B cell (primary cell): Measurements from ENCODE around the gene CLN5. TPM values are rescaled to one million over a fixed set of nuclear protein-coding genes. Genes with fewer than 3 reads are reported as not detected.

Source experiments
- ATAC-seq: fragments of 200-7000 bp; cut with Tn5 transposase; one replicate; pipeline ENCODE4 v1.10.0; 2021; ENCODE audit warnings: low read depth, mild to moderate bottlenecking, moderate number of reproducible peaks, moderate library complexity
- CTCF ChIA-PET: fragments of 350-600 bp; sonication (Branson Sonifier 250); formaldehyde crosslinking; loops from one replicate; lab custom pipeline; 2021; ENCODE audit warnings: antibody characterized with exemption, inconsistent platforms; lab: Charles Lee
- POLR2A ChIA-PET: fragments of 350-600 bp; sonication (Branson Sonifier 250); formaldehyde crosslinking; loops from one replicate; lab custom pipeline; 2021; ENCODE audit warnings: antibody characterized with exemption; lab: Charles Lee
- DNase-seq: peaks from one replicate; pipeline ENCODE4 v3.0.0; 2013
- H2AFZ ChIP-seq: 2 replicates; pipeline ENCODE4 v1.6.1; 2012; ENCODE audit warnings: mild to moderate bottlenecking, low read depth, low read length; ENCODE audit not compliant: insufficient read depth, poor library complexity, severe bottlenecking
- H3K27ac ChIP-seq, 2 donors: 1 replicate in 1 of 2; 2 replicates in 1 of 2; pipeline ENCODE4 v1.5.1; 2012 to 2013; ENCODE audit warnings: low read length in 2 of 2, mild to moderate bottlenecking in 2 of 2, moderate library complexity in 1 of 2
- H3K27me3 ChIP-seq, 4 experiments: fragments of 200-600 bp in 1 of 4; sonication (generic) in 1 of 4; replicated peaks in 1 of 4; 1 replicate in 2 of 4; 2 replicates in 2 of 4; pipeline versions ENCODE4 v1.6.1 to v1.7.0; 2013 to 2016; ENCODE audit warnings: low read length in 3 of 4, mild to moderate bottlenecking in 2 of 4, mixed read lengths in 1 of 4, moderate library complexity in 1 of 4; ENCODE audit not compliant: insufficient read depth in 4 of 4, control insufficient read depth in 3 of 4; ENCODE audit errors: control extremely low read depth in 1 of 4
- H3K36me3 ChIP-seq, 2 experiments: replicated peaks in 1 of 2; 1 replicate in 1 of 2; 2 replicates in 1 of 2; pipeline versions ENCODE4 v1.6.1 to v1.7.1; 2013; ENCODE audit warnings: low read length in 1 of 2; ENCODE audit not compliant: insufficient read depth in 2 of 2, control insufficient read depth in 1 of 2; ENCODE audit errors: control extremely low read depth in 1 of 2, extremely low read depth in 1 of 2
- H3K4me1 ChIP-seq, 2 donors: fragments of 200-600 bp in 1 of 2; sonication (generic) in 1 of 2; 1 replicate in 1 of 2; 2 replicates in 1 of 2; pipeline versions ENCODE4 v1.5.1 to v1.6.1; 2013 to 2017; ENCODE audit warnings: low read length in 2 of 2; ENCODE audit not compliant: control insufficient read depth in 2 of 2, insufficient read depth in 2 of 2
- H3K4me2 ChIP-seq: replicated peaks from 2 replicates; pipeline ENCODE3; 2012; ENCODE audit warnings: mild to moderate bottlenecking, low read depth, low read length; ENCODE audit not compliant: poor library complexity, severe bottlenecking
- H3K4me3 ChIP-seq, 5 experiments: fragments of 200-600 bp in 1 of 5; sonication (generic) in 1 of 5; 1 replicate in 3 of 5; 2 replicates in 2 of 5; pipeline versions ENCODE4 v1.5.1 to v1.7.0; 2011 to 2016; ENCODE audit warnings: low read length in 4 of 5, mild to moderate bottlenecking in 4 of 5, low read depth in 2 of 5, control low read depth in 1 of 5, moderate library complexity in 1 of 5; ENCODE audit not compliant: insufficient read depth in 1 of 5; ENCODE audit errors: control extremely low read depth in 1 of 5, extremely low read depth in 1 of 5
- H3K79me2 ChIP-seq: fragments of 200-600 bp; sonication (generic); one replicate; pipeline ENCODE4 v1.6.0; 2016; ENCODE audit warnings: low read length; ENCODE audit not compliant: control insufficient read depth, insufficient read depth
- H3K9ac ChIP-seq: fragments of 200-600 bp; sonication (generic); 2 replicates; pipeline ENCODE4 v1.6.1; 2017; ENCODE audit warnings: mild to moderate bottlenecking, low read length, moderate library complexity
- H3K9me3 ChIP-seq, 3 donors: one replicate each; pipeline versions ENCODE4 v1.6.1 to v1.7.1; 2013; ENCODE audit warnings: low read length in 2 of 3; ENCODE audit not compliant: control insufficient read depth in 2 of 3, insufficient read depth in 1 of 3; ENCODE audit errors: control extremely low read depth in 1 of 3
- H4K20me1 ChIP-seq: 2 replicates; pipeline ENCODE4 v1.6.0; 2012; ENCODE audit warnings: mild to moderate bottlenecking, low read length; ENCODE audit not compliant: insufficient read depth, control insufficient read depth, poor library complexity, severe bottlenecking
- H3K27ac Mint-ChIP-seq: one replicate; pipeline ENCODE4 v1.8.0; 2021; ENCODE audit warnings: mixed read lengths
- H3K27me3 Mint-ChIP-seq: one replicate; pipeline ENCODE4 v1.8.0; 2021; ENCODE audit warnings: mixed read lengths
- H3K4me1 Mint-ChIP-seq: one replicate; pipeline ENCODE4 v1.8.0; 2021; ENCODE audit warnings: mixed read lengths
- H3K4me3 Mint-ChIP-seq: one replicate; pipeline ENCODE4 v1.8.0; 2021; ENCODE audit warnings: mixed read lengths
- H3K9me3 Mint-ChIP-seq: one replicate; pipeline ENCODE4 v1.8.0; 2022; ENCODE audit warnings: mixed read lengths; ENCODE audit not compliant: insufficient read depth
- CTCF ChIP-seq: fragments of 200-600 bp; IDR thresholded peaks from one replicate; pipeline ENCODE4 v1.8.0; 2022; ENCODE audit warnings: antibody characterized with exemption, mild to moderate bottlenecking
- EZH2 ChIP-seq: IDR thresholded peaks from 2 replicates; pipeline ENCODE4 v1.6.1; 2012; ENCODE audit warnings: borderline replicate concordance, low read depth, mild to moderate bottlenecking, moderate library complexity, low read length; ENCODE audit not compliant: insufficient read depth, poor library complexity, severe bottlenecking
- WGBS: methylation state at CpG from one replicate; pipeline ENCODE4 v1.1.5; 2013; ENCODE audit warnings: missing lambda C conversion rate; ENCODE audit not compliant: insufficient coverage; 5-methylcytosine and 5-hydroxymethylcytosine counted together
- intact Hi-C: fragments of 100-400 bp; cut with micrococcal nuclease; formaldehyde crosslinking; loops from one replicate; pipeline ENCODE4 v1.10.0; 2022
- polyA plus RNA-seq: library from polyadenylated mRNA; depleted of rRNA; stranded (reverse); fragments of >200 nt; gene quantifications from 2 replicates; pipeline ENCODE4 v1.2.3, GENCODE V29; 2012
- total RNA-seq, 2 donors: library from RNA; stranded (reverse); fragments of 120-200 nt in 1 of 2; gene quantifications; 1 replicate in 1 of 2; 2 replicates in 1 of 2; pipeline versions ENCODE4 v1.2.3 to v1.2.4, GENCODE V29; 2013 to 2022

CLN5 gene
- total and polyA plus RNA-seq, 2 donors (not counting 1 experiment from before 2014, with no cell fraction given) = 11.9 to 36.9 TPM

GRCh38 chr13:76975863-76976262 is 16.0 kb upstream of the CLN5 start:
- H3K4me2 ChIP-seq = no peak overlapping the region
- no peaks in the 10 kb centered on the region for H3K79me2 ChIP-seq
- DNase-seq (no peak), ATAC-seq (no peak)
- H3K4me1 ChIP-seq = peaks cover 0 to 7% of the 10 kb centered on the region in 2 donors
- 87% methylated on average over 6 of the region's 6 CpGs for WGBS
- no peak for TF ChIP-seq EZH2
- TF ChIP-seq CTCF = no peak
- intact Hi-C loops = no loop called here
- peaks cover 4% of the 10 kb centered on the region for H3K4me1 Mint-ChIP-seq
- H2AFZ ChIP-seq = no peak overlapping the region
- H3K27ac ChIP-seq = no peak overlapping the region
- H3K4me3 Mint-ChIP-seq = no peak overlapping the region
- H3K36me3 ChIP-seq = no peaks in the 10 kb centered on the region
- H3K27ac Mint-ChIP-seq = no peak overlapping the region
- POLR2A ChIA-PET = no interaction called here
- peaks cover 0 to 25% (median 6%) of the 10 kb centered on the region in 4 experiments for H3K27me3 ChIP-seq
- no peaks in the 10 kb centered on the region for H4K20me1 ChIP-seq
- CTCF ChIA-PET = no interaction called here
- H3K27me3 Mint-ChIP-seq = peaks cover 54% of the 10 kb centered on the region
- no peaks in the 10 kb centered on the region for H3K9me3 ChIP-seq
- H3K9ac ChIP-seq = no peak overlapping the region
- H3K4me3 ChIP-seq = no peak overlapping the region
- H3K9me3 Mint-ChIP-seq = no peaks in the 10 kb centered on the region

DNA sequence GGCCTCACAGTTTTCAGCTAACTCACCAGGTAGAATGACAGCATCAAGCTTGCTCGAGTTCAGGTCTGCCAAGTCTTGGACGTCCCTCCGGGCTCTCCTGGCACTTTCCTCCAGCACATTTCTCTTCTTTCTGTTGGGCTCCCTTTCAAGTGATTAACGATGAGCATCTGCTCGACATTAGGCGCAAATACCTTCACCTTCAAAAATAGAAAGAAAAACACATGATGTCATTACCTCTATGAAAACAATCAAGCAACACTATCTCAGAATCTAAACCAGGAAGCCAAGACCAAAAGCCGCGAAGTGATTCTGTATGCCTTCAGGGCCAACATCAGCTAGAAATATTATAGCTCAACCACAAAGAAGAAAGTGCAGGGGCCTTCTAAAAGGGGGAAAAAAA is 15.4 kb upstream of the CLN5 start:
- POLR2A ChIA-PET = no interaction called here
- WGBS = 52% methylated on average over 4 of the region's 8 CpGs
- CTCF ChIA-PET = interaction anchor here (1.1 kb wide), 1 partner anchor 1098 kb away, joined by 4 read pairs; no protein-coding TSS in a partner anchor
- no peak for DNase-seq
- no peak overlapping the region for H3K4me3 Mint-ChIP-seq
- H3K4me1 Mint-ChIP-seq = peaks cover 4% of the 10 kb centered on the region
- H3K27ac Mint-ChIP-seq = no peak overlapping the region
- no peak for TF ChIP-seq EZH2
- no peak for TF ChIP-seq CTCF
- Histone ChIP-seq H3K9ac (no peak overlapping the region), H3K27me3 (peaks cover 0 to 25% (median 12%) of the 10 kb centered on the region in 4 experiments), H4K20me1 (no peaks in the 10 kb centered on the region), H3K9me3 (no peaks in the 10 kb centered on the region), H3K4me2 (no peak overlapping the region), H3K79me2 (no peaks in the 10 kb centered on the region), H3K4me3 (no peak overlapping the region), H2AFZ (no peak overlapping the region), H3K27ac (no peak overlapping the region), H3K4me1 (peaks cover 0 to 7% of the 10 kb centered on the region in 2 donors), H3K36me3 (no peaks in the 10 kb centered on the region)
- H3K27me3 Mint-ChIP-seq = peaks cover 56% of the 10 kb centered on the region
- intact Hi-C loops = no loop called here
- no peak for ATAC-seq
- no peaks in the 10 kb centered on the region for H3K9me3 Mint-ChIP-seq
